SK-N-SH (cell line): ENCODE data around the gene THSD7A. TPM values are rescaled to one million over a fixed set of nuclear protein-coding genes. Genes with fewer than 3 reads are reported as not detected.

Experiments
- CTCF ChIA-PET: fragments of 300-600, 350-600 bp; formaldehyde crosslinking; extraction: SDS; loops from one replicate; lab custom pipeline; 2021; lab: Yijun Ruan, JAX
- POLR2A ChIA-PET: fragments of 350-600 bp; sonication (Branson Sonifier 250); formaldehyde crosslinking; extraction: SDS; loops from one replicate; lab custom pipeline; 2020; ENCODE audit warnings: antibody characterized with exemption, inconsistent platforms; lab: Yijun Ruan, JAX
- DNase-seq: peaks from one replicate; pipeline ENCODE4 v3.0.0; 2012
- H2AFZ ChIP-seq: fragments of 200-600 bp; sonication (generic); 2 replicates; pipeline ENCODE4 v1.8.1; 2016; ENCODE audit warnings: antibody characterized with exemption, mild to moderate bottlenecking, low read depth
- H3F3A ChIP-seq: fragments of 200-600 bp; sonication (generic); replicated peaks from 2 replicates; pipeline ENCODE3; 2016; ENCODE audit warnings: antibody characterized with exemption, mild to moderate bottlenecking; ENCODE audit not compliant: insufficient read depth
- H3K27ac ChIP-seq, 2 experiments: fragments of 200-500 bp in 1 of 2; fragments of 200-600 bp in 1 of 2; sonication (Bioruptor generic) in 1 of 2; sonication (generic), shearing (Covaris generic) in 1 of 2; 2 replicates each; pipeline versions ENCODE4 v1.5.1 to v1.6.1; 2014 to 2016; ENCODE audit warnings: low read depth in 2 of 2, inconsistent platforms in 1 of 2, low read length in 1 of 2, mild to moderate bottlenecking in 1 of 2, mixed read lengths in 1 of 2
- H3K27me3 ChIP-seq: fragments of 200-600 bp; sonication (generic), shearing (Covaris generic); 2 replicates; pipeline ENCODE4 v1.6.1; 2016; ENCODE audit warnings: mixed run types; ENCODE audit not compliant: insufficient read depth
- H3K36me3 ChIP-seq, 2 experiments: fragments of 200-500 bp in 1 of 2; fragments of 200-600 bp in 1 of 2; sonication (Bioruptor generic) in 1 of 2; sonication (generic) in 1 of 2; replicated peaks in 1 of 2; 2 replicates each; pipeline versions ENCODE3 to v1.5.1; 2014 to 2016; ENCODE audit warnings: low read length in 1 of 2, mild to moderate bottlenecking in 1 of 2; ENCODE audit not compliant: insufficient read depth in 2 of 2, control insufficient read depth in 1 of 2
- H3K4me1 ChIP-seq, 2 experiments: fragments of 200-500 bp in 1 of 2; fragments of 200-600 bp in 1 of 2; sonication (Bioruptor generic) in 1 of 2; sonication (generic), shearing (Covaris generic) in 1 of 2; 2 replicates each; pipeline versions ENCODE4 v1.5.1 to v1.6.1; 2014 to 2016; ENCODE audit warnings: low read depth in 1 of 2, low read length in 1 of 2, mixed run types in 1 of 2; ENCODE audit not compliant: insufficient read depth in 2 of 2, control insufficient read depth in 1 of 2
- H3K4me2 ChIP-seq: fragments of 200-600 bp; sonication (generic), shearing (Covaris generic); 2 replicates; pipeline ENCODE4 v1.6.1; 2017; ENCODE audit warnings: mixed run types
- H3K4me3 ChIP-seq, 2 experiments: fragments of 200-500 bp in 1 of 2; fragments of 200-600 bp in 1 of 2; sonication (Bioruptor generic) in 1 of 2; sonication (generic), shearing (Covaris generic) in 1 of 2; 2 replicates each; pipeline versions ENCODE4 v1.5.1 to v1.8.1; 2014 to 2016; ENCODE audit warnings: low read depth in 2 of 2, inconsistent platforms in 1 of 2, low read length in 1 of 2, mild to moderate bottlenecking in 1 of 2, mixed read lengths in 1 of 2, moderate library complexity in 1 of 2
- H3K79me2 ChIP-seq: fragments of 200-600 bp; sonication (generic); 2 replicates; pipeline ENCODE4 v1.8.1; 2017; ENCODE audit warnings: mild to moderate bottlenecking; ENCODE audit not compliant: insufficient read depth
- H3K9ac ChIP-seq: fragments of 200-600 bp; sonication (generic); 2 replicates; pipeline ENCODE4 v1.6.1; 2017; ENCODE audit warnings: mixed run types
- H3K9me2 ChIP-seq: fragments of 200-600 bp; sonication (generic); 2 replicates; pipeline ENCODE4 v1.6.1; 2017; ENCODE audit warnings: mixed run types
- H3K9me3 ChIP-seq: fragments of 200-600 bp; sonication (generic); 2 replicates; pipeline ENCODE4 v1.6.1; 2017; ENCODE audit warnings: mixed run types, mild to moderate bottlenecking, moderate library complexity
- H4K20me1 ChIP-seq: fragments of 200-600 bp; sonication (generic); 2 replicates; pipeline ENCODE4 v1.6.1; 2017; ENCODE audit warnings: mild to moderate bottlenecking, mixed run types; ENCODE audit not compliant: insufficient read depth
- FOSL2 ChIP-seq: IDR thresholded peaks from 2 replicates; pipeline ENCODE4 v1.4.0; 2012; ENCODE audit warnings: low read depth, mild to moderate bottlenecking, moderate library complexity, borderline replicate concordance
- FOXM1 ChIP-seq: IDR thresholded peaks from 2 replicates; pipeline ENCODE4 v1.4.0; 2012; ENCODE audit warnings: low read depth, mild to moderate bottlenecking
- GATA2 ChIP-seq: sonication (generic); formaldehyde crosslinking; IDR thresholded peaks from 2 replicates; pipeline ENCODE4 v1.5.0; 2020; ENCODE audit warnings: mild to moderate bottlenecking, missing genetic modification reagents
- IRF3 ChIP-seq: fragments of 150-350 bp; IDR thresholded peaks from 2 replicates; pipeline ENCODE4 v1.6.1; 2016; ENCODE audit warnings: mild to moderate bottlenecking, low read depth, low read length
- JUND ChIP-seq: IDR thresholded peaks from 2 replicates; pipeline ENCODE4 v1.4.0; 2012
- MAX ChIP-seq: IDR thresholded peaks from 2 replicates; pipeline ENCODE4 v1.4.0; 2012; ENCODE audit warnings: low read depth
- MEF2A ChIP-seq: IDR thresholded peaks from 2 replicates; pipeline ENCODE4 v1.4.0; 2012; ENCODE audit warnings: low read depth, borderline replicate concordance
- MXI1 ChIP-seq: IDR thresholded peaks from 2 replicates; pipeline ENCODE4 v1.6.1; 2012; ENCODE audit warnings: mild to moderate bottlenecking, low read depth, low read length, improper control_type of control experiment
- NRF1 ChIP-seq: IDR thresholded peaks from 2 replicates; pipeline ENCODE4 v1.6.1; 2012; ENCODE audit warnings: low read depth, mild to moderate bottlenecking, low read length
- RAD21 ChIP-seq: IDR thresholded peaks from 2 replicates; pipeline ENCODE4 v1.6.1; 2012; ENCODE audit warnings: mild to moderate bottlenecking, low read length
- RCOR1 ChIP-seq: fragments of 150-350 bp; IDR thresholded peaks from 2 replicates; pipeline ENCODE4 v1.6.1; 2017; ENCODE audit warnings: antibody characterized with exemption, low read length
- REST ChIP-seq: IDR thresholded peaks from 2 replicates; pipeline ENCODE4 v1.6.1; 2012; ENCODE audit warnings: mild to moderate bottlenecking, low read depth, low read length, moderate library complexity
- RFX5 ChIP-seq: IDR thresholded peaks from 2 replicates; pipeline ENCODE4 v1.6.1; 2012; ENCODE audit warnings: mild to moderate bottlenecking, improper control_type of control experiment, low read length
- RXRA ChIP-seq: IDR thresholded peaks from 2 replicates; pipeline ENCODE4 v1.4.0; 2012; ENCODE audit warnings: low read depth, mild to moderate bottlenecking, borderline replicate concordance
- SMC3 ChIP-seq: IDR thresholded peaks from 2 replicates; pipeline ENCODE4 v1.6.1; 2012; ENCODE audit warnings: low read depth, low read length, improper control_type of control experiment
- TAF1 ChIP-seq: IDR thresholded peaks from 2 replicates; pipeline ENCODE4 v1.6.1; 2012; ENCODE audit warnings: low read depth, mild to moderate bottlenecking, low read length, moderate library complexity, borderline replicate concordance
- TEAD4 ChIP-seq: IDR thresholded peaks from 2 replicates; pipeline ENCODE4 v1.4.0; 2012; ENCODE audit warnings: mild to moderate bottlenecking, borderline replicate concordance; ENCODE audit not compliant: insufficient read depth
- USF1 ChIP-seq: IDR thresholded peaks from 2 replicates; pipeline ENCODE4 v1.4.0; 2012; ENCODE audit warnings: low read depth, borderline replicate concordance
- ZBTB33 ChIP-seq: IDR thresholded peaks from 2 replicates; pipeline ENCODE4 v1.4.0; 2012; ENCODE audit warnings: low read depth, borderline replicate concordance
- WGBS: methylation state at CpG from one replicate; pipeline ENCODE4 v1.1.6; 2017; ENCODE audit warnings: low lambda C conversion rate; 5-methylcytosine and 5-hydroxymethylcytosine counted together
- polyA plus RNA-seq, 3 experiments: library from polyadenylated mRNA; depleted of rRNA; stranded (reverse); fragments of >200 nt; gene quantifications; 2 replicates each; pipeline ENCODE4 v1.2.3, GENCODE V29; 2012

THSD7A gene
- polyA plus RNA-seq, 1 of the 3 experiments (the other 2 are of a cell fraction): 0.16 TPM

GRCh38 chr7:11847336-11847735, 15.3 kb upstream of the THSD7A start:
- Histone ChIP-seq H4K20me1 (no peaks in the 10 kb centered on the region), H3K27ac (peak overlapping the region in 1 of 2 experiments; percentile 39; a peak in 2 of 4 replicates), H3K9me3 (no peaks in the 10 kb centered on the region; the same call in 1 of the 2 replicates), H3K4me1 (peaks cover 0 to 2% of the 10 kb centered on the region in 2 experiments; a peak in 1 of 4 replicates), H3K27me3 (no peaks in the 10 kb centered on the region), H3K4me3 (no peak overlapping the region), H3K79me2 (no peaks in the 10 kb centered on the region), H3F3A (no peaks in the 10 kb centered on the region), H2AFZ (no peak overlapping the region), H3K4me2 (0 out of 2 replicates have a peak overlapping the region, but pooled peaks have one; percentile 19), H3K36me3 (no peaks in the 10 kb centered on the region), H3K9ac (no peak overlapping the region), H3K9me2 (peaks cover 3% of the 10 kb centered on the region; the same call in 1 of the 2 replicates)
- ChIA-PET POLR2A (no interaction called here), CTCF (interaction anchor here (1.0 kb wide), 1 partner anchor 14 kb away, joined by 3 read pairs; no protein-coding TSS in a partner anchor)
- no peak for TF ChIP-seq JUND
- no peak for TF ChIP-seq USF1
- TF ChIP-seq RXRA: no peak
- TF ChIP-seq SMC3: no peak
- TF ChIP-seq TEAD4: no peak
- no peak for TF ChIP-seq NRF1
- TF ChIP-seq GATA2: no peak
- TF ChIP-seq MXI1: no peak
- TF ChIP-seq MEF2A: no peak
- no peak for TF ChIP-seq FOXM1
- WGBS: 30% methylated on average over 2 of the region's 2 CpGs
- DNase-seq: no peak

GRCh38 chr7:11846361-11846955, 14.5 kb upstream of the THSD7A start:
- no peak overlapping the region for H3K4me2 ChIP-seq
- 53% methylated on average over 5 of the region's 5 CpGs for WGBS
- H4K20me1 ChIP-seq: no peaks in the 10 kb centered on the region
- no peaks in the 10 kb centered on the region for H3K79me2 ChIP-seq
- no peaks in the 10 kb centered on the region for H3K27me3 ChIP-seq
- no peak overlapping the region for H2AFZ ChIP-seq
- POLR2A ChIA-PET: interaction anchor here (0.8 kb wide), 1 partner anchor 243 kb away, joined by 3 read pairs; no protein-coding TSS in a partner anchor
- no peaks in the 10 kb centered on the region for H3K9me3 ChIP-seq
- H3K36me3 ChIP-seq: no peaks in the 10 kb centered on the region
- DNase-seq: no peak
- H3K4me1 ChIP-seq: peaks cover 0 to 2% of the 10 kb centered on the region in 2 experiments; a peak in 1 of 4 replicates
- CTCF ChIA-PET: interaction anchor here (0.8 to 3.1 kb wide), 5 partner anchors 10 to 648 kb away, joined by 3 to 11 read pairs (median 3); no protein-coding TSS in a partner anchor
- H3K9me2 ChIP-seq: peaks cover 3% of the 10 kb centered on the region; the same call in 1 of the 2 replicates
- H3F3A ChIP-seq: no peaks in the 10 kb centered on the region
- H3K27ac ChIP-seq: peak overlapping the region in 1 of 2 experiments; percentile 28; a peak in 2 of 4 replicates
- H3K4me3 ChIP-seq: no peak overlapping the region
- no peak overlapping the region for H3K9ac ChIP-seq
- TF ChIP-seq RAD21: no peak
- no peak for TF ChIP-seq IRF3
- no peak for TF ChIP-seq RCOR1
- no peak for TF ChIP-seq REST
- no peak for TF ChIP-seq ZBTB33
- TF ChIP-seq FOSL2: no peak
- TF ChIP-seq RFX5: no peak
- no peak for TF ChIP-seq TEAD4
- no peak for TF ChIP-seq TAF1
- no peak for TF ChIP-seq MAX
- TF ChIP-seq FOXM1: no peak
